HG03097 (cell line): ENCODE data around the gene SLC35A3.

Experiments used
- ATAC-seq: cut with Tn5 transposase; IDR thresholded peaks from one replicate; pipeline ENCODE4 v1.9.1; 2021; ENCODE audit not compliant: unreplicated experiment, low FRiP score

Gene SLC35A3

DNA sequence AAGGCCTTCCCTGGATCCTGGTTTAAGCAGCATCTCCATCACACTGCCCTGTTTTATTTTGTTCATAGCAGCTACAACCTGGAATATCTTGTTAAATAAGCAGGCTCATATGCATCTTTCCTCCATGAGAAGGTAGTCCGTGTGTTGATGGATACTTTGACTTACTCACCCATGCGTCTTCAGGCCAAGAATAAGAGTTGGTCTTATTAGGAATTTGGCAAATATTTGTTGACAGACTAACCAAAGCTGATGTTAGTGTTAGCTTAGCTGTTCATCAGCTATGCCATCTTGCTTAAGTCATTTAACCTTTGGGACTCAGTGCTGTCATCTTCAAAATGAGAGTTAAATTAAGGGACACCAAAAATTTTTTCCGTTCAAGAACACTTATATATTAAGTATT lies 103.7 kb downstream of the SLC35A3 start:
- ATAC-seq = no peak

DNA sequence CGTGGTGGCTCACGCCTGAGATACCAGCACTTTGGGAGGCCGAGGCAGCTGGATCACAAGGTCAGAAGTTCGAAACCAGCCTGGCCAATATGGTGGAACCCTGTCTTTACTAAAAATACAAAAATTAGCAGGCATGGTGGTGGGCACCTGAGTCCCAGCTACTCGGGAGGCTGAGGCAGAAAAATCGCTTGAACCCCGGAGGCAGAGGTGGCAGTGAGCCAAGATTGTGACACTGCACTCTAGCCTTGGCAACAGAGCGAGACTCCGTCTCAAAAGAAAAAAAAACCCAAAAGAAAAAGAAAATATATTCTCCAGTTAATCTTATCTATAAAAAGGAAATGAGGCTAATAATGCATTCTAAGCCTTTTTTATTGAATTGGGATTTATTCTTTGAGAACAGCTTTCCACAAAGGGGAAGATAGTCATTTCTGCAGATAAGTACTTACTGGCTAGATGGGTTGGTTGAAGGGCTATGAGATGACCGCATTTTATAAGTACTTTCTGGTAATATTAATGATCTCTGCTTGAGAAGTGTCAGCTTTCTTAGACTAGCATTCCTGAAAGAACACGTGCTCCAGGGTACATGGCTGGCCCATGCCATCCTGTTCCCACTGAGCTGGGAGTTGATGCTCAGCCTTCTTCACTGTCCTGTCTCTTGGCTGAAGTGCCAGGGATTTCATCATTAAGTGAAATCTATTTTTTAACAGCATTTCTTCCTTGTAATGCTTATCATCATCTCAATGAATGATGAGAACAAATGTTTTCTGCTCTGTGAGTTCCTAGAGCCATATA lies 105.0 kb downstream of the SLC35A3 start:
- no peak for ATAC-seq

DNA sequence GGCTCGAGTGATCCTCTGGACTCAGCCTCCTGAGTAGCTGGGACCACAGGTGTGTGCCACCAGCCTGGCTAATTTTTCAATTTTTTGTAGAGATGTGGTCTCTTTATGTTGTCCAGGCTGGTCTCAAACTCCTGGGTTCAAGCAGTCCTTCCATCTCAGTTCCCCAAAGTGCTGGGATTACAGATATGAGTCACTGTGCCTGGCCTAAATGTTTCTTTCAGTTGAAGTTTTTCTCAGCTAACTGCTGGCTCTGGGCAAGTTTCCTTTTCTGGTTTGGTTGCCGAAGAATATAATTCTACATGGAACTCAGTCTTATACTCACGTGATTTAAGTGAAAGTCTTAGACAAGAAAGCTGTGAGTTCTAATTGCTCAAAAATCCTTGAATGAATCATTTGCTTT lies 106.0 kb downstream of the SLC35A3 start:
- peak; percentile 43 for ATAC-seq

DNA sequence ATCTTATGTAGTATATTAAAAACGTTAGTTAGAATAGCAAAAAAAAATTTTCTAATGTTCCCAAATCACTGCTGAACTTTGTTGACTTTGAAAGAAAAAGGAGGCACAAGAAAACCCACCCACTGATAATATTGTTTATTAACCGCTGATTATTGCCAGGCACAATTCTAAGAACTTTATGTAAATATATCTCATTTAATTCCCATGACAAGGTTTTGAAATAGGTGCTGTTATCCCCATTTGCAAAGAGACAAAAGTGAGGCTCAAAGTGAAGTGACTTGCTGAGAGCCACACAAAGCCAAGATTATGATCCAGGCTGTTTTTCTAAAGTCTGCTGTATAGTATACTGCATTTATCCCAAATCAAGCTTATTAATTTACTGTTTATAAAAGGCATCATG lies 106.5 kb downstream of the SLC35A3 start:
- peak; percentile 2 for ATAC-seq

DNA sequence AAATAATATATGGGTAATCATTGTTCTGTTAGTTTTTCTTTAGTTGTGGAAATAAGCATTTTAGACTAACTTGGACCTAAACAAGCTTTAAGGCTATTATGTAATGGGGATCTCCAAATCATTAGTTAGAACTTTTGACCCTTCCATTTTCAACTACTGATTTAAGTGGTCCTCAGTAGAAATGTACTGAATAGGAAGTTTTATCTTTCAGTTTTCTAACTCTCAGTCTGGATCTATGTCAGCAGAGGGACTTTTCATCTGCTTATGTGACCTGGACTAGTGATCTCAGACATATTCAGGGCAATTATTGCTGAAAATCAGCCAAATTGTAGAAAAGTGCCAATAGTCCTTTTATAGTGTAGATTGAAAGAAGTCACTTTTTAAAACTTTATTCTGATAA lies 106.9 kb downstream of the SLC35A3 start:
- ATAC-seq = peak; percentile 60

DNA sequence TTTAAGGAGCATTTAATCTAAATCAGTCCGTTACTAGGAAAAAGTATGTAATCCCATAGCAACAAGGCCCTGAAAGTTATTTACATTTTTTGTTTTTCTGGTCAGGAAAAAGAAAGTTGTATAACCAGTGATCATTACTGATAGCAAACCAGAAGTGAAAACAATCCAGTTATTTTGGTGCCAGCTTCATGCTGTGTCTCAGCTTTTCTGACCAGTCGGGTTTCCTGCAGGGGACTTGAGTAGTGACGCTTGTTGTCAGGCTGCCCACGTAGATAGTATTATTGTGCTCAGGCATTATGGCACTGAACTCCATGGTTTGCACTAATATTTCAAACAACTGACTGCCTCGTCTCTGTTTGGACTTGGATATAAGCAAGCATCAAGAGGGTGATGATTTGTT lies 107.7 kb downstream of the SLC35A3 start:
- ATAC-seq = peak; percentile 41

DNA sequence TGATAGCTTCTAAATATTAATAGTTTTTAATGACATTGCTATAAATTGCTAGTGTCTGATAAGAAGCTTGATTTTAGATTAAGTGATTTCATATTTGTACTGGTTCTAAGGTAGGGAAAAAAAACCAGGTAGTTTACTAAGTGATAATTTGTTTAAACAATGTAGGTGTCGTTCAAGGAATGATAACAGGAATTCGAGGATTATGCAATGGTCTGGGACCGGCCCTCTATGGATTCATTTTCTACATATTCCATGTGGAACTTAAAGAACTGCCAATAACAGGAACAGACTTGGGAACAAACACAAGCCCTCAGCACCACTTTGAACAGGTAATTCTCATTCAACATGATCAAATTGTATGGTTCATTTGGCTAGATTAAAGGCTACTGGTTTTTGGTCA lies 110.5 kb downstream of the SLC35A3 start:
- ATAC-seq = no peak
